Trophoblast cell (in vitro differentiated cells and primary cell): ENCODE data around the gene NMBR.
"Not testable (repeated sequence)": the region's sequence is repeated elsewhere in the genome, so short reads cannot be mapped to it uniquely, and the experiment has no call there.

Source experiments
- DNase-seq, 2 donors: peaks; one replicate each; pipeline ENCODE4 v3.0.0-alpha.2; 2016
- H2AFZ ChIP-seq: 2 replicates; pipeline ENCODE4 v1.6.1; 2013; ENCODE audit warnings: low read length, moderate library complexity, mild to moderate bottlenecking; ENCODE audit not compliant: insufficient read depth, poor library complexity
- H2AK5ac ChIP-seq: 2 replicates; pipeline ENCODE4 v1.6.1; 2013; ENCODE audit warnings: mild to moderate bottlenecking, low read length
- H2BK120ac ChIP-seq: 2 replicates; pipeline ENCODE4 v1.6.1; 2013; ENCODE audit warnings: low read length, mild to moderate bottlenecking, moderate library complexity; ENCODE audit not compliant: insufficient read depth, poor library complexity
- H2BK12ac ChIP-seq: 2 replicates; pipeline ENCODE4 v1.6.1; 2013; ENCODE audit warnings: mild to moderate bottlenecking, low read length, moderate library complexity
- H2BK5ac ChIP-seq: 2 replicates; pipeline ENCODE4 v1.6.1; 2013; ENCODE audit warnings: low read length, low read depth, moderate library complexity, mild to moderate bottlenecking; ENCODE audit not compliant: poor library complexity
- H3K14ac ChIP-seq: 2 replicates; pipeline ENCODE4 v1.6.1; 2013; ENCODE audit warnings: mild to moderate bottlenecking, low read length
- H3K18ac ChIP-seq: 2 replicates; pipeline ENCODE4 v1.6.1; 2013; ENCODE audit warnings: mild to moderate bottlenecking, low read length
- H3K23ac ChIP-seq: 2 replicates; pipeline ENCODE4 v1.6.1; 2013; ENCODE audit warnings: low read length
- H3K27ac ChIP-seq: 2 replicates; pipeline ENCODE4 v1.5.1; 2013; ENCODE audit warnings: low read depth, mild to moderate bottlenecking, inconsistent platforms, low read length, moderate library complexity
- H3K27me3 ChIP-seq: 2 replicates; pipeline ENCODE4 v1.6.1; 2013; ENCODE audit warnings: inconsistent platforms, mild to moderate bottlenecking, low read length, moderate library complexity; ENCODE audit not compliant: insufficient read depth
- H3K36me3 ChIP-seq, 2 experiments: 1 replicate in 1 of 2; 2 replicates in 1 of 2; pipeline ENCODE4 v1.6.1; 2013; ENCODE audit warnings: low read length in 2 of 2, mild to moderate bottlenecking in 2 of 2, moderate library complexity in 1 of 2; ENCODE audit not compliant: insufficient read depth in 2 of 2, control insufficient read depth in 1 of 2
- H3K4ac ChIP-seq: 2 replicates; pipeline ENCODE4 v1.6.1; 2013; ENCODE audit warnings: low read depth, mild to moderate bottlenecking, low read length, moderate library complexity
- H3K4me1 ChIP-seq, 2 experiments: 1 replicate in 1 of 2; 2 replicates in 1 of 2; pipeline ENCODE4 v1.6.1; 2013; ENCODE audit warnings: low read length in 2 of 2, mild to moderate bottlenecking in 2 of 2, moderate library complexity in 1 of 2; ENCODE audit not compliant: insufficient read depth in 2 of 2, control insufficient read depth in 1 of 2
- H3K4me2 ChIP-seq: 2 replicates; pipeline ENCODE4 v1.6.1; 2013; ENCODE audit warnings: inconsistent platforms, mild to moderate bottlenecking, low read length, moderate library complexity
- H3K4me3 ChIP-seq: 2 replicates; pipeline ENCODE4 v1.5.1; 2013; ENCODE audit warnings: mild to moderate bottlenecking, low read depth, low read length, inconsistent platforms
- H3K79me1 ChIP-seq: one replicate; pipeline ENCODE4 v1.6.1; 2013; ENCODE audit warnings: low read length
- H3K79me2 ChIP-seq: 2 replicates; pipeline ENCODE4 v1.6.1; 2013; ENCODE audit warnings: low read length, mild to moderate bottlenecking; ENCODE audit not compliant: control insufficient read depth, insufficient read depth, poor library complexity
- H3K9ac ChIP-seq: 2 replicates; pipeline ENCODE4 v1.6.1; 2013; ENCODE audit warnings: mild to moderate bottlenecking, low read length
- H3K9me3 ChIP-seq: 2 replicates; pipeline ENCODE4 v1.6.1; 2013; ENCODE audit warnings: low read depth, mild to moderate bottlenecking, control low read depth, inconsistent platforms, low read length; ENCODE audit not compliant: insufficient read depth
- H4K12ac ChIP-seq: 2 replicates; pipeline ENCODE4 v1.6.1; 2013; ENCODE audit warnings: low read depth, mild to moderate bottlenecking, low read length, moderate library complexity
- H4K8ac ChIP-seq: 2 replicates; pipeline ENCODE4 v1.6.1; 2013; ENCODE audit warnings: low read depth, mild to moderate bottlenecking, low read length, moderate library complexity
- H4K91ac ChIP-seq: one replicate; pipeline ENCODE4 v1.6.1; 2013; ENCODE audit warnings: low read depth, mild to moderate bottlenecking, low read length, moderate library complexity
- WGBS: extraction: QIAGEN DNeasy Blood & Tissue Kit; methylation state at CpG from one replicate; pipeline ENCODE4 v1.1.7; 2013; ENCODE audit warnings: missing lambda C conversion rate; ENCODE audit not compliant: insufficient read length, insufficient coverage; ENCODE audit errors: extremely low coverage; 5-methylcytosine and 5-hydroxymethylcytosine counted together

Gene NMBR

DNA sequence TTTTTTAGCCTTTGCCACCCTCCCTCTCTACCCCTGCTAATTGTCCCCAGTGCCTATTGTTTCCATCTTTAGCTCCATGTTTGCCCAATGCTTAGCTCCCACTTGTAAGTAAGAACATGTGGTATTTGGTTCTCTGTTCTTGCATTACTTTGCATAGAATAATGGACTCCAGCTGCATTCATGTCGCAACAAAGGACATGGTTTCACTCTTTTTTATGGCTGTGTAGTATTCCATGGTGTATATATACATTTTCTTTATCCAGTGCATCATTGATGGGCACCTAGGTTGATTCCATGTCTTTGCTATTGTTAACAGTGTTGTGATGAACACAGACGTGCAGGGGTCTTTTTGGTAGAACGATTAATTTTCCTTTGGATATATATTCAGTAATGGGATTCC, 118.4 kb downstream of the NMBR start:
- no peak overlapping the region for H2AK5ac ChIP-seq
- no CpG with 5 or more reads among the region's 3 CpGs for WGBS
- no peak overlapping the region for H2BK120ac ChIP-seq
- H4K91ac ChIP-seq, result no peak overlapping the region
- no peak overlapping the region for H3K9ac ChIP-seq
- no peaks in the 10 kb centered on the region for H3K27me3 ChIP-seq
- H3K4me2 ChIP-seq, result no peak overlapping the region
- H3K14ac ChIP-seq, result no peak overlapping the region
- no peaks in the 10 kb centered on the region for H3K79me2 ChIP-seq
- no peak for DNase-seq
- no peak overlapping the region for H4K8ac ChIP-seq
- no peak overlapping the region for H3K18ac ChIP-seq
- no peak overlapping the region for H4K12ac ChIP-seq
- H2BK5ac ChIP-seq, result no peak overlapping the region
- H3K36me3 ChIP-seq, result no peaks in the 10 kb centered on the region
- H2BK12ac ChIP-seq, result no peak overlapping the region
- H3K9me3 ChIP-seq, result no peaks in the 10 kb centered on the region
- H3K4me3 ChIP-seq, result no peak overlapping the region
- no peak overlapping the region for H3K27ac ChIP-seq
- no peaks in the 10 kb centered on the region for H3K4me1 ChIP-seq
- H3K23ac ChIP-seq, result no peak overlapping the region
- H3K79me1 ChIP-seq, result peaks cover 6% of the 10 kb centered on the region
- no peak overlapping the region for H3K4ac ChIP-seq
- no peak overlapping the region for H2AFZ ChIP-seq

DNA sequence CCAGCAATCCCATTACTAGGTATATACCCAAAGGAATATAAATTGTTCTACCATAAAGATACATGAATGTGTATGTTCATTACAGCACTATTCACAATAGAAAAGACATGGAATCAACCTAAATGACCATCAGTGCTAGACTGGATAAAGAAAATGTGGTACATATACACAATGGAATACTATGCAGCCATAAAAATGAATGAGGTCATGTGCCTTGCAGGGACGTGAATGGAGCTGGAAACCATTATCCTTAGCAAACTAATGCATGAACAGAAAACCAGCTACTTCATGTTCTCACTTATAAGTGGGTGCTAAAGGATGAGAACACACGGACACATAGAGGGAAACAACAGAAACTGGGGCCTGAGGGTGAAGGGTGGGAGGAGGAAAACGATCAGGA, 119.1 kb downstream of the NMBR start:
- not testable (repeated sequence) for H3K4me2 ChIP-seq, H2AFZ ChIP-seq, H3K27me3 ChIP-seq, H3K4me1 ChIP-seq, H3K4me3 ChIP-seq, H2AK5ac ChIP-seq, H2BK120ac ChIP-seq, H2BK12ac ChIP-seq, H4K8ac ChIP-seq, H3K27ac ChIP-seq, H3K23ac ChIP-seq, H2BK5ac ChIP-seq, H3K9ac ChIP-seq, H3K4ac ChIP-seq, H4K91ac ChIP-seq, H4K12ac ChIP-seq, H3K14ac ChIP-seq, H3K79me1 ChIP-seq, H3K9me3 ChIP-seq, H3K18ac ChIP-seq, H3K36me3 ChIP-seq, DNase-seq, H3K79me2 ChIP-seq
- WGBS, result no CpG with 5 or more reads among the region's 3 CpGs

DNA sequence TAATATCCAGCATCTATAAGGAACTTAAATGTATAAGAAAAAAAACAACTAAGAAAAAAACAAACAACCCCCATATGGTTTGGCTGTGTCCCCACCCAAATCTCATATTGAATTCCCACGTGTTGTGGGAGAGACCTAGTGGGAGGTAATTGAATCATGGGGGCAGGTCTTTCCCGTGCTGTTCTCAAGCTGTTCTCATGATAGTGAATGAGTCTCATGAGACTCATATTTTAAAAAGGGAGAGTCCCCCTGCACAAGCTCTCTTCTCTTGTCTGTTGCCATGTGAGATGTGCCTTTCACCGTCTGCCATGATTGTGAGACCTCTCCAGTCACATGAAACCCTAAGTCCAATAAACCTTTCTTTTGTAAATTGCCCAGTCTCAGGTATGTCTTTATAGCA, 119.8 kb downstream of the NMBR start:
- H3K27me3 ChIP-seq, result no peaks in the 10 kb centered on the region
- no peak overlapping the region for H3K14ac ChIP-seq
- peaks cover 6% of the 10 kb centered on the region for H3K79me1 ChIP-seq
- no peak overlapping the region for H3K4me3 ChIP-seq
- H4K91ac ChIP-seq, result no peak overlapping the region
- H3K36me3 ChIP-seq, result no peaks in the 10 kb centered on the region
- DNase-seq, result no peak
- no peaks in the 10 kb centered on the region for H3K4me1 ChIP-seq
- no peaks in the 10 kb centered on the region for H3K9me3 ChIP-seq
- H4K8ac ChIP-seq, result no peak overlapping the region
- H3K9ac ChIP-seq, result no peak overlapping the region
- peak overlapping the region; percentile 43 for H2BK120ac ChIP-seq
- H2BK5ac ChIP-seq, result no peak overlapping the region
- no CpG with 5 or more reads among the region's 3 CpGs for WGBS
- H3K27ac ChIP-seq, result peak overlapping the region; percentile 62
- H3K18ac ChIP-seq, result no peak overlapping the region
- no peak overlapping the region for H4K12ac ChIP-seq
- no peaks in the 10 kb centered on the region for H3K79me2 ChIP-seq
- H3K23ac ChIP-seq, result no peak overlapping the region
- H3K4me2 ChIP-seq, result no peak overlapping the region
- peak overlapping the region; percentile 76 for H2BK12ac ChIP-seq
- H2AFZ ChIP-seq, result no peak overlapping the region
- no peak overlapping the region for H3K4ac ChIP-seq
- H2AK5ac ChIP-seq, result no peak overlapping the region

- no peak overlapping the region for H2BK12ac ChIP-seq
- DNase-seq, result peak; percentile 63 to 88
- H3K4me1 ChIP-seq, result peaks cover 0 to 2% of the 10 kb centered on the region in 2 experiments
- H3K9ac ChIP-seq, result no peak overlapping the region
- H3K4ac ChIP-seq, result no peak overlapping the region
- H4K8ac ChIP-seq, result no peak overlapping the region
- no peak overlapping the region for H3K18ac ChIP-seq
- H3K14ac ChIP-seq, result no peak overlapping the region
- no peaks in the 10 kb centered on the region for H3K27me3 ChIP-seq
- no peaks in the 10 kb centered on the region for H3K9me3 ChIP-seq
- no peak overlapping the region for H3K4me2 ChIP-seq
- H3K36me3 ChIP-seq, result no peaks in the 10 kb centered on the region
- no peak overlapping the region for H4K91ac ChIP-seq
- no peak overlapping the region for H2AFZ ChIP-seq
- peaks cover 6% of the 10 kb centered on the region for H3K79me1 ChIP-seq
- no peaks in the 10 kb centered on the region for H3K79me2 ChIP-seq
- H3K27ac ChIP-seq, result peak overlapping the region; percentile 31
- H3K4me3 ChIP-seq, result no peak overlapping the region
- no peak overlapping the region for H3K23ac ChIP-seq
- no peak overlapping the region for H2BK120ac ChIP-seq
- H2BK5ac ChIP-seq, result no peak overlapping the region
- no peak overlapping the region for H2AK5ac ChIP-seq
- no peak overlapping the region for H4K12ac ChIP-seq
These were observed 120.5 kb downstream of the NMBR start for GRCh38 chr6:142026471-142026870.
